SU-DHL-6 (cell line): ENCODE results near the gene KASH5.

Experiments used
- CTCF ChIP-seq: fragments of 200-600 bp; sonication (generic); IDR thresholded peaks from one replicate; pipeline ENCODE4 v1.5.1; 2017; ENCODE audit warnings: antibody characterized with exemption, mild to moderate bottlenecking, low read length, moderate library complexity; ENCODE audit not compliant: insufficient read depth, poor library complexity, severe bottlenecking
- EZH2phosphoT487 ChIP-seq: fragments of 200-600 bp; sonication (generic), shearing (Covaris generic); conservative IDR thresholded peaks from 2 replicates; pipeline ENCODE4 v1.6.1; 2018; ENCODE audit warnings: mild to moderate bottlenecking, antibody characterized with exemption, low read length, moderate library complexity, mixed read lengths

GRCh38 chr19:49398931-49399330, 10.9 kb downstream of the KASH5 start:
- TF ChIP-seq CTCF (no peak), EZH2phosphoT487 (no peak)
